HG03135 (cell line): ENCODE data around the gene SCGB3A1.

Experiments used
- ATAC-seq: cut with Tn5 transposase; IDR thresholded peaks from one replicate; pipeline ENCODE4 v1.9.1; 2021; ENCODE audit warnings: mild to moderate bottlenecking, moderate library complexity; ENCODE audit not compliant: unreplicated experiment

SCGB3A1 gene

DNA sequence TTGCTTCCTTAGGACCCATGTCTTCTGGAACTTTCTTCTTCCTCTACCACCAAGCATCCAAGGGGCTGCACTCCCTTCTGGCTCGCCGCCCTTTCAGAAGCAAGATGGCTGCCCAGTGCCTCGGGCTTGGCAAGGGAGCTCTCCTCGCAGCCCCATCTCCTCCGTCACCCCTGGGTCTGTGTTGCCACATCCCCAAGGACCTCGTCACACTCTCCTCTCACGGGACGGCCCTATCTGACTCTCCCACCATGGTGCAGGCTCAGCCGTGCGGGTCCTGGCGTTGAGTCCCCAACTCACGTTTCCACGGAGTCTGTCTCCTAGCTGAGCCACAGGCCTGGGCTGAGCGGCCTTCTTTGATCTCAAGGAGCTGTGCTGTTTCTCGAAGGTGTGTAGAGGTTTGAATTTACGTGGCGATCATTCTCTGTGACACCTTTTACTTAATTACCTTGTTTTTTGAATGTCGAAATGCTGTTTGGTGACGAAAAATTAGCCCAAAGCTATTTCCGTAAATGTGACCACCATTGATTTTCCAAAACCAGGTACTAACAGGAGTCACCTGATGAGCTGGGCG lies 15.0 kb upstream of the SCGB3A1 start:
- ATAC-seq = no peak

- ATAC-seq = no peak
Measured at GRCh38 chr5:180605554-180606214, 14.4 kb upstream of the SCGB3A1 start.

GRCh38 chr5:180604271-180604670 lies 13.0 kb upstream of the SCGB3A1 start:
- no peak for ATAC-seq

GRCh38 chr5:180603076-180603594 lies 11.8 kb upstream of the SCGB3A1 start:
- ATAC-seq = no peak

DNA sequence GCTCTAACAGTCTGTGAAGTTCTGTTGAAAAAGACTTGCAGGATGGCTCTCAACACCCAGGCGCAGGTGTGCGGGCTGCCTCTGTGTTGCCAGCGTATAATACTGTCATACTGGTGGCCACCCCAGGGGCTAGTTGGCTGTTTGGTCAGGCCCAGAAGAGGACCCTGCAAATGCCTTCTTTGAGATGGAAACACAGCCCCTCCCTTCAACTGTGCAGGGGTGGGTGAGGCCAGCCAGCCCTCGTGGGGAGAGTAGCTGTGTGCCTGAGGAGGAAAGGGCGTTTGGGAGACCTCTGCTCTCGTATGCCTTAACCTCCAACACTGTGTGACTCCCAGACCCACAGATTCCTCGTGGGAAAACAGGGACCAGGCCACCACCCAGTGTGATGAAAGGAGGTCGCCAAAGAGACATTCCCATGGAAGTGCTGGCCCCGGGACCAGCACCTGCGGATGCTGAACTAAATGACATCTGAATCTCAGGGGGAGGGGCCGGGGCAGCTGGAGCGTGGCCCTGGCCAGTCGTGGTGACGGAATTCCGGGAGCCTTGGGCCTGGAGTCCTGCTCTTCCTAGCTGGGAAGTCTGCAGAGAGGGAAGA lies 11.3 kb upstream of the SCGB3A1 start:
- ATAC-seq = no peak

- no peak for ATAC-seq
Measured at GRCh38 chr5:180601591-180602480, 10.5 kb upstream of the SCGB3A1 start.

DNA sequence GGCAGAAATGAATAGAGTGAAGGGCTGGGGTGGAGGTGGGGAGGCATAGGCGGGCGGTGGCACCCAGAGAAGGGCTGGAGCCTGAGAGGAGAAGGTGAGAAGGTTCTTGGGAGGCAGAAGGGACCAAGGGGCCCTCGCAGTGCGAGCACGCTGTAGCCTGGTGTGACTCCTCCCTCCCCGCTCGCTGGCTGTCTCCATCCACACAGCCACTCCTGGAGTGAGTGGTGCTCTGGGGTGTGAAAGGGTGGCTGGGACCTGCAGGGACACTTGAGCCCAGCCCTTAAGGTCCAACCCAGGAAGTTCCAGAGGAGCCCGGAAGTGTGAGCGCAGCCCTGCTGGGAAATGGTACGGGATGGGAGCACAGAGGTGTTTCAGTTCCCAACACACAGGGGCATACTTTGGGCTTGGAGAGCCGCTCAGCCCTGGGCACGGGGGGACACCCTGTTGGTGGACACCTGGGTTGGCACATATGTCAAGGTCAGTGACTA lies 9.3 kb upstream of the SCGB3A1 start:
- no peak for ATAC-seq

GRCh38 chr5:180599981-180600553 lies 8.8 kb upstream of the SCGB3A1 start:
- no peak for ATAC-seq

DNA sequence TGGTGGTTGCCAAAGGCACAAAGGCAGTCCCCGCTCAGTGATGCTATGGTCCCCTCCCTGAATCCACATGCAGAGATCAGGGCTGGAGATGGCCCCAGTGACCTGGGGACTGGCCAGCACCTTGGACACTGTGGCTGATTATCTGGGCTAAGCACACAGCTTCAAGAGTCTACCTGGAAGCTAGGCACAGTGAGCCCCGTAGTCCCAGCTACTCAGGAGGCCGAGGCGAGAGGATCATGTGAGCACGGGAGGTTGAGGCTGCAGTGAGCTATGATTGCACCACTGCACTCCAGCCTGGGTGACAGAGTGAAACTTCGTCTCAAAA lies 8.3 kb upstream of the SCGB3A1 start:
- no peak for ATAC-seq

DNA sequence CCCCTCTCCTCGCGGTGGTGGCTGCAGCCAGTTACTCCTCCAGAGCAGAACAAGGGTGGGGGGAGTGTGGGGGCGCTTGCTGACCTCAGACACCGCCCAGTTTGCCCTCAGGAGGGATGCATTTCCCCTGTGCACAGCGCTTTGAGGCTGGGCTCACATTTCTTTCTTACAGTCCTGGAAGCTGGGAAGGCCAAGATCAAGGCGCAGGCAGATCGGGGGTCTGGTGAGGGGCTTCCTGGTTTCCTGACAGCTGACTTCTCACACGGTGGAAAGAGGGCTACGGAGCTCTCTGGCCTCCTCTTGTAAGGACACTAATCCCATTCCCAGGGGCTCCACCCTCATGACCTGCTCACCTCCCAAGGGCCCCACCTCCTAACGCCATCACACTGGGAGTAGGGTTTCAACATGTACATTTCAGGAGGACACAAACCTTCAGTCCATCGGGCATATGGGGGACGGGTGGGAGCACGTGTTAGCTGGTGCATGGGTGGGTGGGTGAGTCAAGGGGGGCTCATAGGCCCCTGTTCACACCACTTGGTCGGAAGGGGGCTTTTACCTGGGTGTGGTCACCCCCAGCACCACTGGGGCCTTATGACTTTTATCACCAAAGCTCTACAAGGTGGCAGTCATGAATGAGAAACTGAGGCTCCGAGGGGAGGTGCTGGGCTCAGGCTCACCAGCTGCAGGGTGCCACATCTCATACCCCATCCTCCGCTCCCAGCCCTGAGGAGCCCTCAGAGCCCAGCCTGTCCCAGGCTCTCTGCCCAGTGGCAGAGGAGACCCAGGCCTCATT lies 7.7 kb upstream of the SCGB3A1 start:
- ATAC-seq = no peak

DNA sequence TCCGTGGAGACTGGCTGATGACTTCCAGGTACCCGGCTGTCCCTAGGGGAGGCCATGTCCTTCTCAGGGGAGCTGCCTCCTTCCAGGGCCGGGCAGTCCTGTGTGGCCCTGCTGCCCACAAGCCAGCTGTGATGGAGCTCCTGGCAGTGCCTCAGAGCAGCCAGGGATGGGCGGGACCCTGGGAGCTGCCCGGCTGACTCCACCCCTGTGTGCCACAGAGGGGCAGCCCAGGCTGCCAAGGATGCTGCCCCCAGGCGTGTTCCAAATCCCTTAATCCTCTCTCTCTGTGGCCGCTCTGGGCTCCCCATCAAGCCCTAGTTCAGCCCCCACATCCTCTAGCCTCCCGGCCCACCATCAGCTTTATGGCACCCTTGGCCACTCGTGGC lies 7.0 kb upstream of the SCGB3A1 start:
- ATAC-seq = no peak

DNA sequence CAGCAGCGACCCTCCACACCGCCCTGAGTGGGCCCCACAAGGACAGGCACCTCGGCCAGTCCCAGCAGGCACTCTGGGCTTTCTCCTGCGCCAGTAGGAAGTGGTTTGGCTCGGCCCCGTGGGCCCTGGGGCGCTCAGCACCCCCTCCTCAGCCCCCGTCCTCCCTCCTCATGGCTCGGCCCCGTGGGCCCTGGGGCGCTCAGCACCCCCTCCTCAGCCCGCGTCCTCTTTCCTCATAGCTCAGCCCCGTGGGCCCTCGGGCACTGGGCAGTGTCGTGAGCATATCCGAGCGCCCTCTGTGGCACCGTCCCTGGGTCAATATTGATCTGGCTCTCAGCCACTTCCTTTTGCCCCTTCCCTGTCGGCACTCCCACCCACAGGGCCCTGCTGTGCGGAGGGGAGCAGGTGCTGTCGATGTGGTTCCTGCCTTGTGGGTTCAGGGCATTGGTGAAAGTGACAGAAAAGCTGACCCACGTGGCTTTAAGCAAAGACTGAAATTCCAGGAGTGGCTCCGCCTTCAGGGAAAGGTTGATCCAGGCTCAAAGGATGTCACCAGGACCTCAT lies 5.5 kb upstream of the SCGB3A1 start:
- no peak for ATAC-seq

GRCh38 chr5:180596115-180596667 lies 4.9 kb upstream of the SCGB3A1 start:
- ATAC-seq = no peak

DNA sequence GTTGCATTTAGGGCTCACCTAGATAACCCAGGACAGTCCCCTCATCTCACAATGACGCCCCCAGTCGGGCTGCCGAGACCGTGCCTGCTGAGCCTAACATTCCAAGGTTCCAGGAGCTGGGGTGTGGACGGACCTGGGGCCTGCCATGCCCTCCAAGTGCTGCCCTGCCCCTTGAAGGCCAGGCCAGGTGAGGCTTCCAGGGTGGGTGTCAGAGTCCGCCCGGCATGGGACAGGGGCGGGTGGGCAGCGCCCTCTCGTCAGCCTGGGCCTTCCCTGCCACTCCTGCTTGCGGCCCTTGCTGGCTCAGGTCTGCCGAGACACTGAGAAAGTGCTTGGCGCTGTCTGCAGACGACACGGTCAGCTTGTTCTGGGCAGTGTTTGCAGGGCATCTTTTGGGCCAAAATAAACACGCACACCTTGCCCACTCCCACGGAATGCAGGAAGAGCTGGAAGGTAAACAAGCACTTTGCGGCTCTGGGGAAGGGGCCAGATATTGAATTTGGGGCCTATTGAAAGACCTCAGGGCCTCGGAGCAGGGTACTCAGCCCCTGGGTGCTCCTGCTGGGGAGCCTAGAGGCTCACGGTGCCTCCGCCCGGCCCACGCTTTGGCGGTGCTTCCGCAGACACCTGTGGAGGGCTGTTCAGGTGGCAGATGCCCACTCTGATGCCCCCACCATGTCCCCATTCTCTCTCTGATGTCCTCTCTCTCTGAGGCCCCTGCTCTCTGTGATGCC lies 4.2 kb upstream of the SCGB3A1 start:
- ATAC-seq = no peak

- ATAC-seq = no peak
Measured at GRCh38 chr5:180595046-180595379, 3.7 kb upstream of the SCGB3A1 start.

DNA sequence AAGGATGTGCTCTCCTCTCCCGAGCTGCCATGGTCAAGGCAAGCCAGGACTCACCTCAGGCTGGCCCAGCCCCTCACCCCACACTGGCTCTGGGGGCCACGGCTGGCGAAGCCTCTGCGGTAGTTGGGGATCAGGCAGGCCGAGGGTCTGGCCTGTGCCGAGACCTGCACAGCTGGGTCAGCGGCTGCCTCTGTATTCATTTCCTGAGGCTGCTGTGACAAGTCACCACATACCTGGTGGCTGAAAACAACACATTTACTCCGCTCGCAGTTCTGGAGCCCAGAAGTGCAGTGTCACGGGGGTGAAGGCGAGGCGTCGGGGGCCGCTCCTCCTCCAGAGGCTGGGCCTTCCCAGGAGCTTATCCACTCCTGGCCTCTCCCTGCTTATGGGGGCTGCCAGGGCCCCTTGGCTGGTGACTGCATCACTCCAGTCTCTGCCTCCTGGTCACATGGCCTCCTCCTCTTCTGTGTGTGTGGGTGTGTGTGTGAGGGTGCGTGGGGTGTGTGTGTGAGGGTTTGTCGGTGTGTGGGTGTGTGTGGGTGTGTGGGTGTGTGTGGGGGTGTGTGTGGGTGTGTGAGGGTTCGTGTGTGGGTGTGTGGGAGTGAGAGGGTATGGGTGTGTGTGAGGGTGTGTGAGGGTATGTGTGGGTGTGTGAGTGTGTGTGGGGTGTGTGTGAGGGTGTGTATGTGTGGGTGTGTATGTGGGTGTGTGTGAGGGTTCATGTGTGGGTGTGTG lies 3.2 kb upstream of the SCGB3A1 start:
- ATAC-seq = no peak

DNA sequence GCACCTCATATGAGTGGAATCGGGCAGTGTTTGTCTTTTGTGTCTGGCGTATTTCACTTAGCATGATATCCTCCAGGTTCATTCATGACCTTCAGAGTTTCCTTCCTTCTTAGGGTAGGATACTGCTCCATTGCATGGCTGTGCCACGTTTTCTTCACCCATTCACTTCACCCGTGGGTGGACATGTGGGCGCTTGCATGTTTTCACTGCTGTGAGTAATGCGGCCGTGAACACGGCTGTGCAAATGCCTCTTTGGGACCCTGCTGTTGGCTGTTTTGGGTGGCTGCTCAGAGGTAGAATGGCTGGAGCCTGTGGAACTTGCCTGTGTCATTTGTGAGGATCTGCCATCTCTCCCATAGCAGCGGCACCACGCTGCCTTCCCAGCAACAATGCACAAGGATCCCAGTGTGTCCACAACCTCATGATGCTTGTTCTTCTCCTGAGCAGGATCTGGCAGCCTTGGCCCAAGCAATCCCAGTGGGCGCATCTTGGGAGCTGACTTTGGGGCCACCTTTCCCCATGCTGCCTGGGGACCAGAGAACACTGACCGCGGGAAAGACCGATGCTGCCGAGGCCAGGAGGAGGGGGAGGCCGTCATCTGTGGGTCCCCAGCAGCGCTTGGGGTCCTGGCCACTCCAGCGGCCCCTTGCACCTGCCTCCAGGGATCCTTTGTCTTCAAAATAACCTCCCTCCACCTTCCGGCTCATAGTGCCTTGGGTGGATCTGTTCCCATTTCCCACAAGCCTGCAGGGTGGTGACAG lies 2.3 kb upstream of the SCGB3A1 start:
- no peak for ATAC-seq

- ATAC-seq = no peak
Measured at GRCh38 chr5:180592176-180592575, 877 bp upstream of the SCGB3A1 start.
